ENCODE data around the gene KIRREL3.

The KIRREL3 gene

GRCh38 chr11:126567419-126567818 lies 433.2 kb downstream of the KIRREL3 start:
- Histone ChIP-seq H3K27ac (replicated peaks; ENCODE audit: low read length) (no peak overlapping the region), H2AK5ac (ENCODE audit: low read depth, low read length) (no peak overlapping the region), H3K4me2 (ENCODE audit: insufficient read depth, low read length, poor library complexity, severe bottlenecking) (no peak overlapping the region), H3K14ac (ENCODE audit: low read length) (no peak overlapping the region), H3K27me3 (ENCODE audit: control insufficient read depth in 3 of 3, insufficient read depth in 3 of 3, low read depth in 1 of 3, low read length in 3 of 3) (no peaks in the 10 kb centered on the region), H4K8ac (ENCODE audit: low read depth, low read length) (no peak overlapping the region), H3K9me3 (replicated peaks in 1 of 2; ENCODE audit: control insufficient read depth in 2 of 2, insufficient read depth in 1 of 2, low read depth in 1 of 2, low read length in 2 of 2) (no peaks in the 10 kb centered on the region), H3K18ac (ENCODE audit: low read length) (peak overlapping the region; percentile 69), H3K23ac (ENCODE audit: low read depth, low read length, poor library complexity) (no peak overlapping the region), H2BK120ac (ENCODE audit: low read depth, low read length) (no peak overlapping the region), H2BK12ac (ENCODE audit: low read length) (no peak overlapping the region), H4K91ac (ENCODE audit: low read depth, low read length, poor library complexity) (no peak overlapping the region), H3K4ac (ENCODE audit: low read length) (no peak overlapping the region), H3K4me1 (ENCODE audit: control insufficient read depth in 2 of 2, insufficient read depth in 1 of 2, low read depth in 1 of 2, low read length in 2 of 2) (peaks cover 0 to 7% of the 10 kb centered on the region in 2 donors), H3K4me3 (ENCODE audit: low read length in 2 of 2) (no peak overlapping the region), H2BK5ac (ENCODE audit: low read length) (no peak overlapping the region), H3K79me1 (ENCODE audit: low read depth, low read length) (no peaks in the 10 kb centered on the region), H3K36me3 (replicated peaks in 1 of 2; ENCODE audit: control insufficient read depth in 2 of 2, insufficient read depth in 2 of 2, low read length in 2 of 2) (no peaks in the 10 kb centered on the region), H2AFZ (ENCODE audit: low read length) (no peak overlapping the region), H2BK15ac (ENCODE audit: low read length) (no peak overlapping the region), H3K9ac (ENCODE audit: low read depth, low read length, poor library complexity) (peak overlapping the region; percentile 15)
- no CpG with 5 or more reads among the region's 4 CpGs for WGBS, 2 donors (ENCODE audit: extremely low coverage in 2 of 2, insufficient read length in 2 of 2, insufficient replicate concordance in 1 of 2)
- DNase-seq (ENCODE audit: low spot score) = no peak

DNA sequence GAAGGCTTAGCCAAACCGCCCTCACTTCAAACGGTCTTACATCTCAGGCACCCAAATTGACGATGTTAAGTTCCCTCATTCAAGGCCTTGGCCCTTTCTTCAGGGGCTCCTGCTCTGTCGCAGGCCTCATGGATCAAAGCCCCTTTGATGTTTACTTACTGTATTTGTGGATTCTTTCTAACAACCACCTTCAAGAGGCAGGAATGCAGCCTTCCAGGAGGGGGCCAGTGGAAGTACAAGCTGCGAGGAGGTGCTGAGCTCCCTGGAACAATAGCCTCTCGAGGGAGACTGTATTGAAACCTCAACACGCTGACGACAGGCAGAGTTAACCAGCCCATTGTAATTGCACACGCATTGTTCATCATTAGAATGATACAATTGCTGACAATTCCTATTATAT lies 436.0 kb downstream of the KIRREL3 start:
- no peak overlapping the region for H2BK15ac ChIP-seq (ENCODE audit: low read length)
- H3K14ac ChIP-seq (ENCODE audit: low read length) = no peak overlapping the region
- no peak overlapping the region for H4K8ac ChIP-seq (ENCODE audit: low read depth, low read length)
- no peaks in the 10 kb centered on the region for H3K9me3 ChIP-seq (replicated peaks in 1 of 2; ENCODE audit: control insufficient read depth in 2 of 2, insufficient read depth in 1 of 2, low read depth in 1 of 2, low read length in 2 of 2)
- H3K27ac ChIP-seq (replicated peaks; ENCODE audit: low read length) = no peak overlapping the region
- H2BK120ac ChIP-seq (ENCODE audit: low read depth, low read length) = no peak overlapping the region
- H3K27me3 ChIP-seq (ENCODE audit: control insufficient read depth in 3 of 3, insufficient read depth in 3 of 3, low read depth in 1 of 3, low read length in 3 of 3) = peaks cover 0 to 2% (median 0%) of the 10 kb centered on the region in 3 experiments
- no peak overlapping the region for H2BK5ac ChIP-seq (ENCODE audit: low read length)
- no peak overlapping the region for H3K9ac ChIP-seq (ENCODE audit: low read depth, low read length, poor library complexity)
- no peak overlapping the region for H3K4me2 ChIP-seq (ENCODE audit: insufficient read depth, low read length, poor library complexity, severe bottlenecking)
- no CpG with 5 or more reads among the region's 9 CpGs for WGBS, 2 donors (ENCODE audit: extremely low coverage in 2 of 2, insufficient read length in 2 of 2, insufficient replicate concordance in 1 of 2)
- H2AK5ac ChIP-seq (ENCODE audit: low read depth, low read length) = no peak overlapping the region
- H3K36me3 ChIP-seq (replicated peaks in 1 of 2; ENCODE audit: control insufficient read depth in 2 of 2, insufficient read depth in 2 of 2, low read length in 2 of 2) = no peaks in the 10 kb centered on the region
- peaks cover 0 to 8% of the 10 kb centered on the region in 2 donors for H3K4me1 ChIP-seq (ENCODE audit: control insufficient read depth in 2 of 2, insufficient read depth in 1 of 2, low read depth in 1 of 2, low read length in 2 of 2)
- H3K18ac ChIP-seq (ENCODE audit: low read length) = no peak overlapping the region
- no peak overlapping the region for H4K91ac ChIP-seq (ENCODE audit: low read depth, low read length, poor library complexity)
- no peak overlapping the region for H2BK12ac ChIP-seq (ENCODE audit: low read length)
- H2AFZ ChIP-seq (ENCODE audit: low read length) = no peak overlapping the region
- DNase-seq (ENCODE audit: low spot score) = no peak
- H3K79me1 ChIP-seq (ENCODE audit: low read depth, low read length) = no peaks in the 10 kb centered on the region
- no peak overlapping the region for H3K4ac ChIP-seq (ENCODE audit: low read length)
- no peak overlapping the region for H3K23ac ChIP-seq (ENCODE audit: low read depth, low read length, poor library complexity)
- H3K4me3 ChIP-seq (ENCODE audit: low read length in 2 of 2) = no peak overlapping the region

DNA sequence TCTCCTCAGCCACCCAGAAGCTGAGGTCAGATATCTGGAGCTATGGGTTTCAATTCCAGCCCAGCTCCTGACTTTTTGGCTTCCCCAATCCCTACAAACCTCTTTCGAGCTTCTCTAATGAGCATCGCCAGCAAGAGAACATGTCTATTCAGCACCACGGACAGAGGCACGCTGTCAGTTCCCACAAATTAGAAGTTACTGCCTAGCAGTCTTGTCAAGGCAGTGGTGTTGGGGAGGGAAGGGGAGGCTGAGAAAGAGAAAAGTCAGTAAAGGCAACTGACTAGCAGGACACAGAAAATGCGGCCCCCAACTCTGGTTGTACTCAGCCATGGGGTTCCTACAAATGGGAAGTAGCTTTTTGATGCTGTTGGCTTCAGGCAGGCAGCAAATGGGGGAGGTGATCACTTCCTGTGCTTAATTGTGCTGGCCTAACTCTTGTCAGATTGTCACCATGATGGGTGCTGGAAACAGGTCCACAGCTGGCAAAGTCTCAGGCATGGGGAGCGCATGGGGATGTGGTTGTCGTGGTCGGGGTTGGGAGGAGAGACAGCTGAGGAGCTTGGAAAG lies 439.2 kb downstream of the KIRREL3 start:
- Histone ChIP-seq H3K36me3 (replicated peaks in 1 of 2; ENCODE audit: control insufficient read depth in 2 of 2, insufficient read depth in 2 of 2, low read length in 2 of 2) (no peaks in the 10 kb centered on the region), H3K23ac (ENCODE audit: low read depth, low read length, poor library complexity) (no peak overlapping the region), H2AFZ (ENCODE audit: low read length) (no peak overlapping the region), H3K9ac (ENCODE audit: low read depth, low read length, poor library complexity) (no peak overlapping the region), H3K27me3 (ENCODE audit: control insufficient read depth in 3 of 3, insufficient read depth in 3 of 3, low read depth in 1 of 3, low read length in 3 of 3) (peaks cover 0 to 2% (median 0%) of the 10 kb centered on the region in 3 experiments), H3K4me2 (ENCODE audit: insufficient read depth, low read length, poor library complexity, severe bottlenecking) (no peak overlapping the region), H2BK12ac (ENCODE audit: low read length) (no peak overlapping the region), H2BK15ac (ENCODE audit: low read length) (no peak overlapping the region), H2AK5ac (ENCODE audit: low read depth, low read length) (no peak overlapping the region), H4K91ac (ENCODE audit: low read depth, low read length, poor library complexity) (no peak overlapping the region), H3K4me3 (ENCODE audit: low read length in 2 of 2) (no peak overlapping the region), H3K9me3 (replicated peaks in 1 of 2; ENCODE audit: control insufficient read depth in 2 of 2, insufficient read depth in 1 of 2, low read depth in 1 of 2, low read length in 2 of 2) (no peaks in the 10 kb centered on the region), H3K79me1 (ENCODE audit: low read depth, low read length) (no peaks in the 10 kb centered on the region), H2BK5ac (ENCODE audit: low read length) (no peak overlapping the region), H3K4ac (ENCODE audit: low read length) (no peak overlapping the region), H2BK120ac (ENCODE audit: low read depth, low read length) (no peak overlapping the region), H3K4me1 (ENCODE audit: control insufficient read depth in 2 of 2, insufficient read depth in 1 of 2, low read depth in 1 of 2, low read length in 2 of 2) (peaks cover 0 to 8% of the 10 kb centered on the region in 2 donors), H3K18ac (ENCODE audit: low read length) (no peak overlapping the region), H3K14ac (ENCODE audit: low read length) (no peak overlapping the region), H4K8ac (ENCODE audit: low read depth, low read length) (no peak overlapping the region), H3K27ac (replicated peaks; ENCODE audit: low read length) (no peak overlapping the region)
- WGBS, 2 donors (ENCODE audit: extremely low coverage in 2 of 2, insufficient read length in 2 of 2, insufficient replicate concordance in 1 of 2) = no CpG with 5 or more reads among the region's 8 CpGs
- DNase-seq (ENCODE audit: low spot score) = peak; percentile 86

- H3K4me1 ChIP-seq (ENCODE audit: control insufficient read depth in 2 of 2, insufficient read depth in 1 of 2, low read depth in 1 of 2, low read length in 2 of 2) = peaks cover 0 to 8% of the 10 kb centered on the region in 2 donors
- no CpG with 5 or more reads among the region's 4 CpGs for WGBS, 2 donors (ENCODE audit: extremely low coverage in 2 of 2, insufficient read length in 2 of 2, insufficient replicate concordance in 1 of 2)
- H2BK15ac ChIP-seq (ENCODE audit: low read length) = no peak overlapping the region
- H3K27me3 ChIP-seq (ENCODE audit: control insufficient read depth in 3 of 3, insufficient read depth in 3 of 3, low read depth in 1 of 3, low read length in 3 of 3) = peaks cover 0 to 2% (median 0%) of the 10 kb centered on the region in 3 experiments
- no peak overlapping the region for H3K18ac ChIP-seq (ENCODE audit: low read length)
- H3K4ac ChIP-seq (ENCODE audit: low read length) = no peak overlapping the region
- H3K9ac ChIP-seq (ENCODE audit: low read depth, low read length, poor library complexity) = no peak overlapping the region
- H3K9me3 ChIP-seq (replicated peaks in 1 of 2; ENCODE audit: control insufficient read depth in 2 of 2, insufficient read depth in 1 of 2, low read depth in 1 of 2, low read length in 2 of 2) = no peaks in the 10 kb centered on the region
- no peak overlapping the region for H4K91ac ChIP-seq (ENCODE audit: low read depth, low read length, poor library complexity)
- no peak overlapping the region for H4K8ac ChIP-seq (ENCODE audit: low read depth, low read length)
- H2AFZ ChIP-seq (ENCODE audit: low read length) = no peak overlapping the region
- no peak overlapping the region for H2BK120ac ChIP-seq (ENCODE audit: low read depth, low read length)
- no peak for DNase-seq (ENCODE audit: low spot score)
- no peak overlapping the region for H3K23ac ChIP-seq (ENCODE audit: low read depth, low read length, poor library complexity)
- no peak overlapping the region for H3K4me3 ChIP-seq (ENCODE audit: low read length in 2 of 2)
- no peak overlapping the region for H2AK5ac ChIP-seq (ENCODE audit: low read depth, low read length)
- H3K4me2 ChIP-seq (ENCODE audit: insufficient read depth, low read length, poor library complexity, severe bottlenecking) = no peak overlapping the region
- H3K14ac ChIP-seq (ENCODE audit: low read length) = no peak overlapping the region
- no peaks in the 10 kb centered on the region for H3K79me1 ChIP-seq (ENCODE audit: low read depth, low read length)
- H2BK5ac ChIP-seq (ENCODE audit: low read length) = no peak overlapping the region
- no peaks in the 10 kb centered on the region for H3K36me3 ChIP-seq (replicated peaks in 1 of 2; ENCODE audit: control insufficient read depth in 2 of 2, insufficient read depth in 2 of 2, low read length in 2 of 2)
- H3K27ac ChIP-seq (replicated peaks; ENCODE audit: low read length) = no peak overlapping the region
- no peak overlapping the region for H2BK12ac ChIP-seq (ENCODE audit: low read length)
These were observed 440.3 kb downstream of the KIRREL3 start for GRCh38 chr11:126560221-126560620.

Measured in neuronal stem cell (in vitro differentiated cells).